GM18519 (cell line): ENCODE measurements around the gene CCDC27.

Source experiments
- ATAC-seq: cut with Tn5 transposase; IDR thresholded peaks from one replicate; pipeline ENCODE4 v1.9.1; 2021; ENCODE audit warnings: mild to moderate bottlenecking, moderate library complexity; ENCODE audit not compliant: unreplicated experiment, low FRiP score

CCDC27 gene

GRCh38 chr1:3749512-3749911 is 2.7 kb upstream of the CCDC27 start:
- ATAC-seq: no peak

DNA sequence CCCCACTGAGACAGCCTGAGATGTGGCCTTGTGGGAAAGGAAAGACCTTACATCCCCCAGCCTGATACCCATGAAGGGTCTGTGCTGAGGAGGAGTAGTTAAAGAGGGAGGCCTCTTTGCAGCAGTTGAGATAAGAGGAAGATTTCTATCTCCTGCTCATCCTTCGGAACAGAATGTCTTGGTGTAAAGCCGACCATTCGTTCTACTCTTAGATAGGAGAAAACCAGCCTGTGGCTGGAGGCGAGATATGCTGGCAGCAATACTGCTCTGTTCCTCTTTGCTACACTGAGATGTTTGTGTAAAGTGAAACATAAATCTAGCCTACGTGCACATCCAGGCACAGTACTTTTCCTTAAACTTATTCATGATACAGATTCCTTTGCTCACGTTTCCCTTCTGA is 1.5 kb upstream of the CCDC27 start:
- no peak for ATAC-seq

GRCh38 chr1:3753656-3754454 is 1.6 kb downstream of the CCDC27 start:
- ATAC-seq: no peak

- no peak for ATAC-seq
Observed at GRCh38 chr1:3756394-3756793, 4.1 kb downstream of the CCDC27 start.

DNA sequence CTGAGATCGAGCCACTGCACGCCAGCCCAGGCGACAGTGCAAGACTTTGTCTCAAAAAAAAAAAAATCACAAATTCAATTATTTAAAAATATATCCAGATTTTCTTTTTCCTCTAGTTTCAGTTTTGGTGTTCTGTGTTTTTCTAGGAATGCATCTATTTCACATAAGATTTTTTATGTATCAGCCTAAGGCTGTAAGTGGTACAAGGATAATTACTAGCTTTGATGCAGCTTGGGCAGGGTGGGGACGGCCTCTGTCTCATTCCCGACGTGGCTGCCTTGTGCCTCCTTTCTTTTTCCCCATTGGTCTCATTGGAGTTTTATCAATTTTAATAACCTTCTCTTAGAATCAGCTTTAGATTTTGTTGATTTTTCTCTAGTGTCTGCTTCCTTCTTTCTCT is 6.9 kb downstream of the CCDC27 start:
- ATAC-seq: no peak

DNA sequence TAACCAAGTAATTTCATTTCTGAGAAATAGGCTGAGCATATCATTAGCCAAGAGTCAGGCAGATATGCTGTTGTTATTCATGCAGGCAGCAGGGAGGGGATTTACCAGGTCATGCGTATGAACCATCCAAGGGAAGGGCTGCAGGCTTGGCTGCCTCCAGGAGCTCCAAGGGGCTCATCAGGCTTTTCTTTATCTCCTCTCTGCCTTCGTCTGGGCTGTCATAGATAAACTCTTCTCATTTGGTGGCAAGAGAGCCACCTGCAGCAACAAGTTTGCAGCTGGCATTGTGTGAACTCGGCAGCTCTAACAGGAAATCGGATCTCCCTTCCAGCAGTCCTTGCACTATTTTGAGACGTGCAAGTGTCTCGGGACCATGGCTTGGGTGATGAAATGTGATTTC is 7.5 kb downstream of the CCDC27 start:
- ATAC-seq: no peak

GRCh38 chr1:3761296-3762010 is 9.2 kb downstream of the CCDC27 start:
- no peak for ATAC-seq

DNA sequence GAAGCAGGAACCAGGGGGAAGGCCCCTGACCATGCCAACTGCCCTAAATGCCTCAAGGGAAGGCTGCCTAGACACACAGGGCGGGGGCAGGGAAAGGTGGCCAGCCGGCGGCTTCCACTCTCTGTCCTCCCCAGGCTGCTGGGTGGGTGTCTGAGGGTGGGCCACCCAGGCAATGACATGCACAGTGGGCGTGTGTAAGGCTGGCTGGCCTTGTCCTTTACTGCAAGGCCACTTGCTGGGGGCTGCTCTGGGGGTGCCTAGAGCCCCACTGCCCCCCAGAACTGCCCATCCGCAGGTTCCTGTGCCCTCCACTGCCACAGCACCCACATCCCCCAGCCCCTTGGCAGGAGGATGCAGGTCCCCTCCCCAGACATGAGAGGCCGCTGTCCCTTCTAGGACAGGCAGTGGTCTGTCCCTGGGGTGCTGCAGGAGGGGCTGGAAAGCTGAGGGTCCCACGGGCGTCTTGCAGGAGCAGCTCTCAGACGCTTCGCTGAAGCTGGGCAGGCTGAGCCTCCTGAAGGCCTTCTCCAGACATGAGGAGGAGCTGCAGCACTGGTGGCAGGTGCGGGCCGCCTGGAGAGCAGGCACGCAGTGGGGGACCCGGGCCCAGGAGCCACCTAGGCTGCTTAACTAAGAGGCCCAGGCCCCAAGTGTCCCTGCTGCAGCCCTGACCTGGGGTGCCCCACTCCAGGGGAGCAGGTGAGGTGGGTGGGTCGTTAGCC is 10.1 kb downstream of the CCDC27 start:
- no peak for ATAC-seq

DNA sequence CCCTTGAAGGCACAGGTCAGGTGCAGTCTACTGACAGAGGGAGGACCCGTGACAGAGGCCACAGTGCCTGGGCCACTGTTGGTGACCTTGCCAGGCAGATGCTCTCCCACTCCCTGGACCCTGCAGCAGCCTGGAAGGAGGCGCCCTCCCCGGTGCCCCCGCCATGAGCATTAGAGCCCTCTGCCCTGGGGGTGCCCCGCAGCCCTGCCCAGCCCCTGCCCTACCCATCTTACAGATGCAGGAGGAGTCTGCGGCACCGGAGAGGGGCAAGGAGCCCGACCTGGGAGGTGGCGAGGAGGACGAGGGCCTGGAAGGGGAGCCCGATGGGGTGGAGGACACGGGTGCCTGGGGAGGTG is 10.6 kb downstream of the CCDC27 start:
- no peak for ATAC-seq

DNA sequence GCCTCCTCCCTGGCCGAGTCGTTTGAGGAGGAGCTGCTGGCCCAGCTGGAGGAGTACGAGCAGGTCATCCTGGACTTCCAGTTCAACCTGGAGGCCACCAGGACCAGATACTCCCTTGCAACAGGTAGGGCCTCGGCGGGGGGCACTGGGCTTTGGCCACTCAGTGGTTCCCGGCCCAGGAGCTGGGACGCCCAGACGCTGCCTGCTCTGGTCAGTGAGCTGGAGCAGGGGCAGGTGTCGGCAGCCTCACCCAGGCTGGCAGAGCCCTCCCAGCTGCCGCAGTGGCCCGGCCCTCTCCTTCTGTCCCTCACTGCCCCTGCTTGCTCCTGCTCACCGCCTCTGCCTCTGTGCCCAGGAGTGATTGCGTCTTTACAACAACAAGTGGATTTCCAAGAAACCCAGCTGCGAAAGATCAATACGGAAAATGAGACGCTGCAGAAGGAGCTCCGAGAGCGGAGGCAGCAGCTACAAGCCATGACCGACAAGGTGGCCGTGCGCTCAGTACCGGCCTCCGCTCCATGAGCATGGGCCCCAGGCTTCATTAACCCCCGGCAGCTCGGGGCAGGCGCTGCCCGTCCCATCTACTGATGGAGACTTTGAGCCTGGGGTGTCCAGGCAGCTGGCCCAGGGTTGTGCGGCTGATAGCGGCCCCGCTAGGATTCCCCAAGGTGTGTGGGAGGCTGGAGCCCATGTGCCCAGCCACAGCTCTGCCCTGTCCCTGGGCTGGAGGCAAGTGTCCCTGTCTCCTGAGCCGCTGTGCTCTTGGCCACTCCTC is 11.3 kb downstream of the CCDC27 start:
- ATAC-seq: no peak

GRCh38 chr1:3767328-3767925 is 15.2 kb downstream of the CCDC27 start:
- no peak for ATAC-seq

DNA sequence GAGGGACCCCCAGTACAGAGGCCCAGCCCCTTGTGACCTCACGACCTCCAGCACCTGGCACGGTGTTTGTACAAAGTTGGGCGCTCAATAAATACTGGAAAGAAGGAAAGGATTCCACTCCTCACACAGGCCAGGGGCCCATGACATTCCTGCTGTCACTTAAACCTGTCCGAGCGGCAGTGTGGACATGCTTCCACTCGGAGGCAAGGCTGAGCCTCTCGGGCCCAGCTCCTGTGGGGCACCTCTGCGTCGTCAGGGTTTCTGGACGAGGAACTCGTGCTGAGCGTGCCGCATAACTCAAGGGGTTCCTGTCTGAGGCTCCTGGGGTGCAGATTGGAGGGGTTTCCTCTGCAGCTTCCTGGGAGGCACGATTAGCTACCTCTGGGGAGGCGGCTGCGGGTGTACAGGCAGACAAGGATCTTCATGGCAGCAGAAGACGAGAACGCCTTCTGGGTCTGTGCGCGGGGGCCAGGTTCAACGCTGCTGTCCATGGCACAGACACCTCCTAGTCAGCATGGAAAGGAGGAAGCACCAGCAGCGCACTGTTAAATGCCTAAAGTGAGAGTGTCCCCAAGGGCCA is 16.7 kb downstream of the CCDC27 start:
- no peak for ATAC-seq

GRCh38 chr1:3770047-3770765 is 18.0 kb downstream of the CCDC27 start:
- no peak for ATAC-seq

- no peak for ATAC-seq
Observed at GRCh38 chr1:3771108-3772026, 19.1 kb downstream of the CCDC27 start.

GRCh38 chr1:3772027-3772714 is 19.9 kb downstream of the CCDC27 start:
- no peak for ATAC-seq

DNA sequence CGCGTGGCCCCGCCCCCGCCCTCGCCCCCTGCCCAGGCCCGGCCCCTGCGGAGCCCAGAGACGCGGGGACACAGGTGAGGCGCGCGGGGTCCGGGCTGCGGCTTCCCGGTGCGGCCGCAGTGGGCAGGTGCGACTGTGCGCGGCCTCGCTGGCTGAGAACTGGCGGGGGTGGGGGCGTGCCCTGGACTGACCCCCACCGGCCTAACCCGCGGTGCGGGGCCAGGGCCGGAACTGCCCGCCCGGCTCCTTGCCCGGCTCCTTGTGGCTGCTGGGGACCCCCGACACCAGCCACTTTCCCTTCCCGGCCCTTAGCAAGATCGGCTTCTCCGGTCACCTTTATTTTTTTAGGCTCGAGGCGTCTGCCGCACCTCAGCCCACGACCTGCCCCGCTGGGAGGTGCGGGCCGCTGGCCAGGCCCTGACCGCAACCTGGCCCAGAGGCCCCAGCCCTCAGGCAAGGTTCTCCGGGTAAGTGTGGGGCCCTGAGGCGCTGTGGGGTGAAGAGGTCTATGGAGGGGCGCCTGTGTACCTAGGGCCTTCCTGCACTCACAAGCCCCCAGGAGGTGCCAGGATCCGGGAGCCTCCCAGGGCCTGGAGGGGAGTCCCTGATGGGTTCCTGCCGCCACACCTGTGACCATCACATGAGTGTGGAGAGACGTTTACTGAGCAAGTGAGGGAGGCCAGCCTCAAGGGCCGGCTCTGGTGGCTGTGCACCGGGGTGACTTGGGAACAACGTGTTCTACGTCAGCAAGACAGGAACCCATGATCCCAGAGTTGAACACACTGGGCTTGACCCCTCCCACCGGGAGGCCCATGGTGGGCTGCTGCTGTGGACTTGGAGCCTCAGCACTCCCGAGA is 20.7 kb downstream of the CCDC27 start, which contains the start of gene SMIM1:
TSS of gene SMIM1 (plus strand) at position 35 of the 857 bp plus-strand sequence. CDS start 2,625 bp downstream, outside the sequence.
- no peak for ATAC-seq
